ENCODE results near the gene NLRC3. TPM values are rescaled to one million over a fixed set of nuclear protein-coding genes. Genes with fewer than 3 reads are reported as not detected.

NLRC3 gene
- total RNA-seq, 1 experiment from 2014 or later = 0.15 TPM

DNA sequence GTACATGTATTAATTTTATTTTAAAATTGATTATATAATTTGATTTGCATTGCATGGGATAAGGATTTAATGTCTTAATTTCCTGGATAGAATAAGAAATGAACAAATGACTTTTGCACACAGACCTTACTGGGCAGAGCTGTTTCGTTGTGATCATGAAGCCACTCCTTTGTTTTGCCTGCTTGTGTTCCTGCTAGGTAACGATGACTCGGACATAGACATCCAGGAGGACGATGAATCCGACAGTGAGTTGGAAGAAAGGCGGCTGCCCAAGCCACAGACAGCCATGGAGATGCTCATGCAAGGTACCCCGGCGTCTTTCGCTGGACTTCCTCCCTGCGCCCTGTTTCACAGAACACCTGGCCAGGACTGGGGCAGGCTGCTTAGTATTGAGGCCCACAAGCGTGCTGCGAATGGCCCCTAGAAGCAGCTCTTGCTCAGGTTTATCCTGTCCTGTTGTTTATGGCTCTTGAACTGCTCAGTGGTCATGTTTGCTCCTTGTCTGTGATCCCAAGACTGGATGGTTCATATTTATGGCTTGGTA lies 46.8 kb downstream of the NLRC3 start:
- no peak overlapping the region for H3K9ac ChIP-seq (ENCODE audit: low read length)
- ChIA-PET POLR2A (no interaction called here), CTCF (no interaction called here), RAD21 (ENCODE audit: low non-redundant PET in 1 of 2, low total read pairs in 2 of 2, uncharacterized antibody in 2 of 2, unreplicated experiment in 2 of 2) (no interaction called here)
- no peak overlapping the region for H3K4me2 ChIP-seq (ENCODE audit: low read length)
- no TSS peak for BruUV-seq (replicated peaks)
- no peaks in the 10 kb centered on the region for H3K27me3 ChIP-seq (ENCODE audit: insufficient read depth, low read length)
- DNase-seq (ENCODE audit: low read depth, low spot score) = no peak
- no peaks in the 10 kb centered on the region for H3K9me3 ChIP-seq (ENCODE audit: control insufficient read depth in 1 of 2, insufficient read depth in 1 of 2, low read depth in 1 of 2, low read length in 2 of 2)
- H3K27ac ChIP-seq (ENCODE audit: low read depth, low read length) = no peak overlapping the region
- H2AFZ ChIP-seq (ENCODE audit: low read depth, low read length, poor library complexity, severe bottlenecking) = no peak overlapping the region
- H3K36me3 ChIP-seq (ENCODE audit: control insufficient read depth in 1 of 2, insufficient read depth in 2 of 2, low read length in 2 of 2) = peaks cover 5 to 21% of the 10 kb centered on the region in 2 experiments; a peak in 3 of 4 replicates
- TF ChIP-seq FOSL1 (IDR thresholded peaks at IDR 0.05; ENCODE audit: low read depth) = no peak
- TF ChIP-seq EGR1 (IDR thresholded peaks at IDR 0.05; ENCODE audit: low read depth) = no peak
- TF ChIP-seq ZFX (IDR thresholded peaks at IDR 0.05) = no peak
- TF ChIP-seq EZH2 (IDR thresholded peaks at IDR 0.05) = no peak
- no peaks in the 10 kb centered on the region for H3K9me2 ChIP-seq (ENCODE audit: insufficient read depth)
- intact Hi-C loops (cut with micrococcal nuclease) = no loop called here
- ATAC-seq = no peak
- H3K4me1 ChIP-seq (ENCODE audit: control insufficient read depth in 1 of 2, insufficient read depth in 2 of 2, low read length in 2 of 2) = no peaks in the 10 kb centered on the region
- H3K79me2 ChIP-seq (ENCODE audit: insufficient read depth, low read length) = no peaks in the 10 kb centered on the region
- H3K4me3 ChIP-seq (replicated peaks in 1 of 2; ENCODE audit: low read depth in 1 of 2, low read length in 2 of 2) = no peak overlapping the region
- no peaks in the 10 kb centered on the region for H4K20me1 ChIP-seq (ENCODE audit: insufficient read depth)

DNA sequence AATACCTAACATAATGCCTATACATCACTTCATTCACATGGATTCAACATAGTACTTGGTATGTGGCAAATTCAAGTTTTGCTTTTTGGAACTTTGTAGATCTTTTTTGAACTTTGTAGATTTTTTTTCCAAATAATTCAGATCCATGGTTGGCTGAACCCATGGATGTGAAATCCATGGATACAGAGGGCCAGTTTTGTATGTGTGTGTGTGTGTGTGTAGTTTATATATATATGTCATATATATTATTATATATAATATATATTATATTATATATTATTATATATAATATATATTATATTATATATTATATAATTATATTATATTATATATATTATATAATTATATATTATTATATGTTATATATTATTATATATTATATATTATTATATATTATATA lies 48.0 kb downstream of the NLRC3 start:
- no peak overlapping the region for H3K9ac ChIP-seq (ENCODE audit: low read length)
- intact Hi-C loops (cut with micrococcal nuclease) = no loop called here
- H3K9me3 ChIP-seq (ENCODE audit: control insufficient read depth in 1 of 2, insufficient read depth in 1 of 2, low read depth in 1 of 2, low read length in 2 of 2) = no peaks in the 10 kb centered on the region
- DNase-seq (ENCODE audit: low read depth, low spot score) (no peak), ATAC-seq (no peak)
- H3K4me1 ChIP-seq (ENCODE audit: control insufficient read depth in 1 of 2, insufficient read depth in 2 of 2, low read length in 2 of 2) = no peaks in the 10 kb centered on the region
- H3K27me3 ChIP-seq (ENCODE audit: insufficient read depth, low read length) = no peaks in the 10 kb centered on the region
- no peak overlapping the region for H2AFZ ChIP-seq (ENCODE audit: low read depth, low read length, poor library complexity, severe bottlenecking)
- peaks cover 5 to 23% of the 10 kb centered on the region in 2 experiments; a peak in 3 of 4 replicates for H3K36me3 ChIP-seq (ENCODE audit: control insufficient read depth in 1 of 2, insufficient read depth in 2 of 2, low read length in 2 of 2)
- no peak overlapping the region for H3K4me3 ChIP-seq (replicated peaks in 1 of 2; ENCODE audit: low read depth in 1 of 2, low read length in 2 of 2)
- BruUV-seq (replicated peaks) = no TSS peak
- no peak overlapping the region for H3K27ac ChIP-seq (ENCODE audit: low read depth, low read length)
- H3K79me2 ChIP-seq (ENCODE audit: insufficient read depth, low read length) = no peaks in the 10 kb centered on the region
- ChIA-PET POLR2A (no interaction called here), CTCF (interaction anchor here (1.2 kb wide), 1 partner anchor 125 kb away, joined by 3 read pairs; no protein-coding TSS in a partner anchor), RAD21 (ENCODE audit: low non-redundant PET in 1 of 2, low total read pairs in 2 of 2, uncharacterized antibody in 2 of 2, unreplicated experiment in 2 of 2) (no interaction called here)
- no peak for TF ChIP-seq ZFX (IDR thresholded peaks at IDR 0.05)
- no peak for TF ChIP-seq JUND (IDR thresholded peaks at IDR 0.05)
- TF ChIP-seq RAD21 (IDR thresholded peaks at IDR 0.05; ENCODE audit: low read depth) = no peak
- TF ChIP-seq, protein P1, sequence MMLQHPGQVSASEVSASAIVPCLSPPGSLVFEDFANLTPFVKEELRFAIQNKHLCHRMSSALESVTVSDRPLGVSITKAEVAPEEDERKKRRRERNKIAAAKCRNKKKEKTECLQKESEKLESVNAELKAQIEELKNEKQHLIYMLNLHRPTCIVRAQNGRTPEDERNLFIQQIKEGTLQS (IDR thresholded peaks at IDR 0.05) = no peak
- no peak for TF ChIP-seq ELF1 (IDR thresholded peaks at IDR 0.05; ENCODE audit: borderline replicate concordance, low read depth)
- no peak for TF ChIP-seq CBX3 (IDR thresholded peaks at IDR 0.05; ENCODE audit: low read depth)
- no peaks in the 10 kb centered on the region for H4K20me1 ChIP-seq (ENCODE audit: insufficient read depth)
- no peaks in the 10 kb centered on the region for H3K9me2 ChIP-seq (ENCODE audit: insufficient read depth)
- no peak overlapping the region for H3K4me2 ChIP-seq (ENCODE audit: low read length)
